SHP77 treated with DMSO at 0.1 percent for 48 hours (cell line): ENCODE data around the gene BPIFB4.
"Not testable (repeated sequence)": the region's sequence is repeated elsewhere in the genome, so short reads cannot be mapped to it uniquely, and the experiment has no call there.

Source experiments
- DNase-seq: peaks from one replicate; lab custom pipeline; 2025; lab: John Stamatoyannopoulos, UW

The BPIFB4 gene

DNA sequence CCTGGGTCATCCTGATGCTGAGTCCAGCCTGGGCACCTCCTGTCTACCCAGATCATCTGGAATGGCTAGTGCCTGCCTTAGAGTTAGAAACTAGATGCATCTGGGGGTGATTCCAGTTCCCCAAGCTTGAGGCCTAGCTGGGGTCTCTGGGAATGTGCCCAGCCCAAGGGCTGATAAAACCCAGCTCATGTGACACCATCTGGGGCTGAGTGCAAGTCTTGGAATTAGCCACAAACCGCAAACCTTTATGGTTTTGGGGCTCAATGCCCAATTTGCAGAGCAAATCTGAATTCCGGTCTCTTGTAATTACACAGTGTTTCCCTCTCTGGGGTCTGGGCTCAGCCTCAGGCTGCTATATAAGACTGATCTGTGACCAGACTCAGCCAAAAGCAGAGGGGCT, at the start of gene BPIFB4:
Gene BPIFB4, plus strand, starts transcription at position 385 of the 400 bp plus-strand sequence. CDS start 1,884 bp downstream, outside the sequence.
- DNase-seq = no peak

GRCh38 chr20:33030076-33030475, 49.4 kb upstream of the BPIFB4 start:
- no peak for DNase-seq

DNA sequence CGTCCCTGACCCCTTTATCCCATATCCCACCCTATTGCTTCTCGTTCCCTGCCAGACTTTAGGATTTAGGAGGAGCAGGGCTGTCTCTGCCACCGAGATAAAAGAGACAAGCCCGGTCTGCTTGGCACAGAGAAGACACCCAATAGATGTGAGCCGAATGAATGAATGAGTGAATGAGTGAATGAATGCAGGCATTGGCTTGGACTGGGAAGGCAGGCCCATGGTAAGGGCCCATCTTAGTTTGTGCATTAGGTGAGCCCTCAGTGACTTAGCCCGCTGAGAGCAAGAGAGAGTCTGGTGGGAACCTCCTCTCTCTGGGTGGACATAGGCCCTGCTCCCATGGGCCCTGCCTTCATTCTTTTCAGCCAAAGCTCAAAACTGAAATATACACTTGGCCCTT, 48.9 kb upstream of the BPIFB4 start:
- DNase-seq = no peak

DNA sequence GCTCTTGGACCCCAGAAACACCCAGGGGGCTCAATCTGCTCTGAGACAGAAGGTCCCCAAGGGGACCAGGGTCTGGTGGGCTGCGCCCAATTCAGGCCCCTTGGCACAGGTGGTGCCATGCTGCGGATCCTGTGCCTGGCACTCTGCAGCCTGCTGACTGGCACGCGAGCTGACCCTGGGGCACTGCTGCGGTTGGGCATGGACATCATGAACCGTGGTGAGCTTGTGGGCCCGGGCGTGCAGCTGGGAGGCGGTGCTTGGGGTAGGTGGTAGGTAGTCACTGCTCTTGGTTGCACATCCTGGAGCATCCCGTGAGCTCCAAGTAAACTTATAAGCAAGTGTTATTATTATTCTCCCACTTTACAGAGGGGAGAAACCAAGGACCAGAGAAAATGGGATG, 47.9 kb upstream of the BPIFB4 start, which contains the start of gene BPIFB6:
Gene BPIFB6, plus strand, starts transcription at position 118 of the 400 bp plus-strand sequence. Its CDS starts 0 bp downstream, at position 118.
- DNase-seq = no peak

- DNase-seq = no peak
Observed at GRCh38 chr20:33032555-33032954, 46.9 kb upstream of the BPIFB4 start.

DNA sequence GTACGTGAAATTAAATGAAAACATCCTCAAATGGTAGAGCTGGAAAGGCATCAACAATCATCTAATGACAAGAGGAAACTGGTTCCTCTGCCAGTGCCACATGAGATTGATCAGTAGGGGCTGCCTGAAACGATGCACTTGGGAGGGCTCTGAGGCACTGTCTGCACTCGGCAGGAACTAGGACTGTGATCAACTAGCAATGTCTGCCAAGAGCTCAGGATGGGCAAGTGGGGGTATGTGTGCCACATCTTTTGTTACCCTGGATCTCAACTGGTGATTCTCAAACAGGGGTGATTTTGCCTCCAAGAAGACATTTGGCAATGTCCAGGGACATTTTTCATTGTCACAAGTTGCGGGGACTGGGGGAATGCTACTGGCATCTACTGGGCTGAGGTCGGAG, 46.1 kb upstream of the BPIFB4 start:
- no peak for DNase-seq

DNA sequence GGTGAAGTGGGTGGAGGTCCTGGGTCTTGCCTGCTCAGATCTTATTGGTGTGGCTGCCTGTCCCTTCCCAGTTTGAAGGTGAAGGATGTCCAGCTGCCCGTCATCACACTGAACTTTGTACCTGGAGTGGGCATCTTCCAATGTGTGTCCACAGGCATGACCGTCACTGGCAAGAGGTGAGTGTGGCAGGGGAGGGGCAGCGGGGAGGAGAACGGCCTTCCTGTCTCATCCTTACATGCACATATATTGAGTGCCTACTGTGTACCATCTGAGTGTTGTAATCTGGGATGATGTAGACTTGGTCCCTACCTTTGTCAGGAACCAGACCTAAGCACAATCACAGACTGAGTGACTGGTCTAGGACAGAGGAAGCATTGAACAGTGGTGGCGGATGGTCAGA, 45.3 kb upstream of the BPIFB4 start:
- no peak for DNase-seq

- no peak for DNase-seq
Observed at GRCh38 chr20:33034901-33035492, 44.4 kb upstream of the BPIFB4 start.

- DNase-seq = no peak
Observed at GRCh38 chr20:33037456-33037855, 42.0 kb upstream of the BPIFB4 start.

DNA sequence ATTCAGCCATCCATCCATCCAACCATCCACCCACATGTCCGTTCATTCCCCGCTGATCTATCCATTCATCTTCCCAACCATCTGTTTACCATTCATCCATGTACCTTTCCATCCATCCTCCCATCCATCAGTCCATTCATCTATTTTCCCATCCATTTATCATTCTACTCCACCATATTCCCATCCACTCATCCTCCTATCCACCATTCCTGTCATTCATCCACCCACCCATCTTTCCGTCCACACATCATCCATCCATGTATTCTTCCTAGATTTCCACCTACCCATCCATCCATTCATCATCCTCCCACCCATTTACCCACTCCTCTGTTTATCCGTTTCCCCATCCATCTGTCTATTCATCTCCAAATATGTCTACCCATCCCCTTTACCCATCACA, 41.2 kb upstream of the BPIFB4 start:
- no peak for DNase-seq

DNA sequence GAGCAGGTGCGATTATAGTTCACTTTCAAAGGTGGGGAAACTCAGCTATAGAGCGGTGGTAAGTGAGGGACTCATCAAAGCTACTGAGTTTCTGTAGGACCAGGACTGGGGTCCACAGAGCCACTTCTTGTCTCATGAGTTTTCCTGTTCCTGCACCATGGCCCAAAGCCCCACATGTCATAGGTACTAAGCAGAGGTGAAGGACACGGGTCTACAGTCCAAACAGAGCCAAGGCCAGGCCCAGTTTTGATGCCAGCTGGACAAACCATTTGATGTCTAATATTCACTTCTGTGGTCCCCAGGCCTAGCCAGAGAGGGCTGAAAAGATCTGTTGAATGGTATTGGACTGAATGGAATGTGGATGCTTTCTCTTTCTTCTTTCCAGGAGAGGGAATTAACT, 37.0 kb upstream of the BPIFB4 start:
- no peak for DNase-seq

DNA sequence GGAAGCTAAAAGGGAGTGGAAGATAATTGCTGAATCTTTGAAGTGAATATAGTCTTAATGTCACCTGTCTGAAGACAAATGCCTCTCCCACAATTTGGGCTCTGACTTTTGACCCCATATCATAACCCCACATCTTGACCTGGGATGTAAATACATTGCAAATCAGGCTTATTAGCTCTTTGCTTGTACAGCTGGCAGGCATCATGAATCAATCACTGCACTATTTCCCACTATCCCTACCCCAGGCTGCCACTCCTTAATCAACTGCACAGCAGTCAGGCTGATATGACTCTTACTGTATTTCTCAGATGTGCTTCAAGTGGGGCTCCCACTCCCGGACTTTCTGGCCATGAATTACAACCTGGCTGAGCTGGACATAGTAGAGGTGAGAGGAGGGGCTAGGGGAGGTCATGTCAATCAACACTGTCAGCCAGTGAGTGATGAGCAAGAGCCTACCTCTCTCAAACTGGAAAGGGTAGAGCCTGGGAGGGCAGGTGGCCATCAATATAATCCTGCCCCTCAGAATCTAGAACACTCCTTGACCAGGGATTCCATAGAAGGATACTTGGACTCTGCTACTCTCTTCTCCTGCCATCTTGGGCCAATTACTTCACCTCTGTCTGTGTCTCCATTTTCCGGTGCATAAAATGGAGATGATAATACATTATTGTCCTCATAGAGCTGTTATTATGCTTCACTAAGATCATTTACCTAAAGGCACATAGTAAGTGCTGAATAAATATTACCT, 36.3 kb upstream of the BPIFB4 start:
- DNase-seq = no peak

GRCh38 chr20:33043731-33044181, 35.7 kb upstream of the BPIFB4 start:
- no peak for DNase-seq

DNA sequence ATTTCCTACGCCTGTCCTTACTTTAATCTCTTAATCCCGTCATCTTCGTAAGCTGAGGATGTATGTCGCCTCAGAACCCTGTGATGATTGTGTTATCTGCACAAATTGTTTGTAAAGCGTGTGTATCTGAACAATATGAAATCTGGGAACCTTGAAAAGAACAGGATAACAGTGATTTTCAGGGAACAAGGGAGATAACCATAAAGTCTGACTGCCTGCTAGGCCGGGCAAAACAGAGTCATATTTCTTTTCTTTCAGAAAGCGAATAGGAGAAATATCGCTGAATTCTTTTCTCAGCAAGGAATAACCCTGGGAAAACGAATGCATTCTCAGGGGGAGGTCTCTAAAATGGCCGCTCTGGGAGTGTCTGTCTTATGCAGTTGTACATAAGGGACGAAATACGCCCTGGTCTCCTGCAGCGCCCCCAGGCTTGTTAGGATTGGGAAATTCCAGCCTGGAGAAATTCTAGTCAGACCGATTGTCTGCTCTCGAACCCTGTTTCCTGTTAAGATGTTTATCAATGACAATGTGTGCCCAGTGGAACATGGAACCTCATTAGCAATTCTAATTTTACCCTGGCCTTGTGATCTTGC, 34.2 kb upstream of the BPIFB4 start:
- DNase-seq = not testable (repeated sequence)

- DNase-seq = no peak
Observed at GRCh38 chr20:33046412-33046811, 33.0 kb upstream of the BPIFB4 start.

GRCh38 chr20:33051333-33051732, 28.1 kb upstream of the BPIFB4 start:
- no peak for DNase-seq

DNA sequence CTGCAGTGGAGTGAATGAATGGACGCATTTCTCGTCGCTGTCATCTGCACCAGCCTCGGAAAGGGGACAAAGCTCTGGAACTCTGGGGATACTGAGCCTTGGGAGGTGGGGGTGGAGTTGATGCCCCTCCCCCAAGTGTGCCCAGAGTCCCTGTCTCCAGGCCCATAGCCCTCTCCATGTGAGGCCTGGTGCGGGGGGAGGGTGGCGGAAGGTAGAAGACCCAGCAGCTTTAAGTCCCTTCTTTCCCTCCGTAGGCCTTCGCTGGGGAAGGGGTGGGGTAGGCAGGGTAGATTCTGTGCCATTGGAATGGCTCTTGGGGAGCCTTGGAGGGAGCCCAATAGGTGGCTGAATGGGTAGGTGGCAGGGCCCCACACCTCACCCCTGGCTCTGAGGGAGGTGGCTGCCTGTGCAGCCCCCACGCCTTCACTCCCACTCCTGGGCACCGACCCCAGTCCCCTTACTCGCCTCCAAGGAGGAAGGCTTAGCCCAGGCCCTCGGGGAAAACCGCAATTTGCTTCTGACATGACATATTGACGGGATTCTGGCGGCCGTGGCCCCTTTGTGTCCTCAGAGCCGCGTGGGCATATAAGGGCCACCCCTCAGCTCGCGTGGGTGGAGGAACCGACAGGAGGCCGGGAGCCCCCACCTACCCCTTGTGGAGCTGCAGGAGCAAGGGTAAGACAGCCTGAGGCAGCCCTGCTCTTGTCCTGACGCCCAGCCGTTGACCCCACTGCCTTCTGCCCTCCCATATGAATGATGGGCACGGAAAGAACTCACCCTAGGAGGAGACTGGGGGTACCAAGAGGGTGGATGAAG, 25.9 kb upstream of the BPIFB4 start, which contains the start of gene BPIFB3:
Gene BPIFB3, plus strand, starts transcription at position 613 of the 816 bp plus-strand sequence. CDS start 1,533 bp downstream, outside the sequence.
- DNase-seq = no peak

- no peak for DNase-seq
Observed at GRCh38 chr20:33054381-33054780, 25.1 kb upstream of the BPIFB4 start.

DNA sequence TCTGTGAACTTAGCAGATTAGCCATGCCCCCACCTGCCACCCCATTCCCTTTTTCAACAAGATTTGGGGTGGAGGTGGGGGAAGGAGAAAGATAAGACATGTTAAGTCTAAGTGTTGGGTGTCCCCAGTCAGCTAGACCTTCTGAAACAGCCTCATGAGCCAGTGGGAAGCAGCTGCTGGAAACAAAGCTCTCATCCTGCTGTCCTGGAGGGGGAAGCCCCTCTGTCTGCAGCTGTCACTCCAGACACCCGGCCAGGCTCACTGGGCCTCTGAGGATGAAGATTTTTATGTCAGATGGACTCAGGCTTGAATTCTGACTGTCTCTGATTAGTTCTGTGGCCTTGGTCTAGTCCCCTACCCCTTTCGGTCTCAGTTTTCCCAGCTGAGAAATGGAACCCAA, 24.7 kb upstream of the BPIFB4 start:
- no peak for DNase-seq

DNA sequence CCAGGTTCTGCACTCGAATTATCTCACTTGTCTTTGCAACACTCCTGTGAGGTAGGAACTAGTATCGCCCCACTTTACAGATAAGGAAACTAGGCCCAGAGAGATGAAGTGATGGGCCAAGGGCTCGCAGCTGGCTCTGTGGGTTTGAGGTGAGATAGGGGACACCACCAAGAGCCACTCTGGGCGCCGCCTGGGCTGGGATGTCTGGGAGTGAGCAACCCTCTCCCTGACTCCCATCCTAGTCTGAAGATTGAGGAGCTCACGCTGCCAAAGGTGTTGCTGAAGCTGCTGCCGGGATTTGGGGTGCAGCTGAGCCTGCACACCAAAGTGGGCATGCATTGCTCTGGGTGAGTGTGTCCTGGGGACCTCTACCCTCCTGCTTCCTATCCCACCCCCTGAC, 20.3 kb upstream of the BPIFB4 start:
- no peak for DNase-seq

- no peak for DNase-seq
Observed at GRCh38 chr20:33059741-33060390, 19.6 kb upstream of the BPIFB4 start.

- DNase-seq = no peak
Observed at GRCh38 chr20:33061658-33062028, 17.8 kb upstream of the BPIFB4 start.
